Sigmoid colon (tissue), 7 donors: ENCODE data around the gene CDHR2. TPM values are rescaled to one million over a fixed set of nuclear protein-coding genes. Genes with fewer than 3 reads are reported as not detected.

Experiments used
- DNase-seq: peaks from one replicate; pipeline ENCODE4 v3.0.0-alpha.2; 2019
- H3K27ac ChIP-seq, 4 donors: fragments of 200-600 bp; sonication (generic); one replicate each; pipeline ENCODE4 v1.5.1; 2016 to 2019; ENCODE audit warnings: mild to moderate bottlenecking in 1 of 4
- H3K27me3 ChIP-seq, 3 donors: fragments of 200-600 bp; sonication (generic); one replicate each; pipeline ENCODE4 v1.5.1; 2019; ENCODE audit warnings: mild to moderate bottlenecking in 1 of 3
- H3K36me3 ChIP-seq, 4 donors: fragments of 200-600 bp; sonication (generic); one replicate each; pipeline ENCODE4 v1.5.1; 2016 to 2019
- H3K4me1 ChIP-seq, 4 donors: fragments of 200-600 bp; sonication (generic); one replicate each; pipeline ENCODE4 v1.5.1; 2017 to 2019
- H3K4me3 ChIP-seq, 4 donors: fragments of 200-600 bp; sonication (generic); one replicate each; pipeline ENCODE4 v1.5.1; 2017 to 2019; ENCODE audit warnings: mild to moderate bottlenecking in 2 of 4, moderate library complexity in 1 of 4
- H3K9me3 ChIP-seq, 4 donors: fragments of 200-600 bp in 3 of 4; sonication (generic) in 3 of 4; one replicate each; pipeline versions ENCODE4 v1.5.1 to v1.6.1; 2013 to 2019
- CTCF ChIP-seq, 4 experiments: fragments of 450-650 bp in 3 of 4; fragments of 200-600 bp in 1 of 4; IDR thresholded peaks; one replicate each; pipeline ENCODE4 v1.5.1; 2016 to 2019; ENCODE audit warnings: antibody characterized with exemption in 4 of 4, mild to moderate bottlenecking in 3 of 4, moderate library complexity in 2 of 4
- EP300 ChIP-seq, 4 donors: sonication (generic); formaldehyde crosslinking; IDR thresholded peaks; one replicate each; pipeline ENCODE4 v1.6.1; 2017; ENCODE audit warnings: antibody characterized with exemption in 4 of 4
- POLR2A ChIP-seq, 2 donors: fragments of 450-650 bp; IDR thresholded peaks; one replicate each; pipeline ENCODE4 v1.6.1; 2016; ENCODE audit warnings: antibody characterized with exemption in 2 of 2, mild to moderate bottlenecking in 2 of 2, moderate library complexity in 2 of 2
- WGBS, 2 donors: extraction: QIAGEN DNeasy Blood & Tissue Kit; methylation state at CpG; one replicate each; pipeline ENCODE4 v1.1.7; 2013; 5-methylcytosine and 5-hydroxymethylcytosine counted together
- intact Hi-C: fragments of 100-400 bp; cut with DNase I; formaldehyde crosslinking; loops from one replicate; pipeline ENCODE4 v1.15.1; 2023
- polyA plus RNA-seq, 3 donors: library from polyadenylated mRNA; stranded (reverse); fragments of 200-250 nt; gene quantifications; one replicate each; pipeline ENCODE4 v1.2.3, GENCODE V29; 2013
- total RNA-seq, 4 donors: library from RNA; depleted of rRNA; stranded (reverse); fragments of >200 nt; gene quantifications; one replicate each; pipeline ENCODE4 v1.1.0, GENCODE V29; 2016
- donor health status: healthy with polysubstance abuse.
- donor health status: Bipolar disorder and iron deficiency.
- donor health status: healthy.

CDHR2 gene
- total and polyA plus RNA-seq, 7 donors = 0.71 to 57.9 (median 9.6) TPM; not detected in 2

DNA sequence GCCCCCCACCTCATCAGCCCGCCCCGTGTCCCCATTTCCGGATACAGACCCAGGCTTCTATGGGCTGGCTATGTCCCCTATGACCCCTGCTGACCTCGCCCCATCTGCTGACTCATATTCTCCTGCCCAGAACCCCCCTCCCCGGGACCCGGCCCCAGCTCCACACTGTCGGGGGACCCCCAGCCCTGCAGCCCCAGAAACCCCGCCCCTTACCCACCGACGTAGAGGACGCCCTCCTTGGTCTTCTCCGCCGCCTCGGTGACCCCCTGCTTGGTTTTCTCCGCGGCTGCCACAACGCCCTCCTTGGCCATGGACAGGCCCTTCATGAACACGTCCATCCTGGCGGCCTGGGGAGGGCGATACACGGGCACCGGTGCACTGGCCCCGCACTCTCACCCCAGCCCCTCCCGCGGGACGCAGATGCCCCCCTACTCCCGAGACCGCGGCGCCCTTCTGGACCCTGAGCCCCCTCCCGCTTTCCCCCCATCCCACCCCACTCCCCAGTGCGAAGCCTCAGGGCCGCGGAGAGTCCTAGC is 80.2 kb downstream of the CDHR2 start:
- 9 to 13% methylated on average over 34 of the region's 34 CpGs for WGBS, 2 donors
- intact Hi-C loops = no loop called here
- no peak for TF ChIP-seq POLR2A (IDR thresholded peaks at IDR 0.05)
- TF ChIP-seq CTCF (IDR thresholded peaks at IDR 0.05) = no peak
- no peak for DNase-seq
- H3K9me3 ChIP-seq = no peaks in the 10 kb centered on the region
- no peaks in the 10 kb centered on the region for H3K36me3 ChIP-seq
- H3K4me3 ChIP-seq = no peak overlapping the region
- no peak overlapping the region for H3K27ac ChIP-seq
- H3K4me1 ChIP-seq = peaks cover 0 to 17% (median 15%) of the 10 kb centered on the region in 4 donors
- peaks cover 32 to 87% (median 55%) of the 10 kb centered on the region in 3 donors for H3K27me3 ChIP-seq

- intact Hi-C loops = no loop called here
Observed at GRCh38 chr5:176629853-176630680, 80.9 kb downstream of the CDHR2 start, which contains the start of the genes EIF4E1B and SNCB. Gene EIF4E1B (plus strand): TSS chr5:176630675. CDS start chr5:176642788, 12,113 bp downstream. Gene SNCB (minus strand): TSS chr5:176630534. CDS start chr5:176629654, 880 bp downstream.

DNA sequence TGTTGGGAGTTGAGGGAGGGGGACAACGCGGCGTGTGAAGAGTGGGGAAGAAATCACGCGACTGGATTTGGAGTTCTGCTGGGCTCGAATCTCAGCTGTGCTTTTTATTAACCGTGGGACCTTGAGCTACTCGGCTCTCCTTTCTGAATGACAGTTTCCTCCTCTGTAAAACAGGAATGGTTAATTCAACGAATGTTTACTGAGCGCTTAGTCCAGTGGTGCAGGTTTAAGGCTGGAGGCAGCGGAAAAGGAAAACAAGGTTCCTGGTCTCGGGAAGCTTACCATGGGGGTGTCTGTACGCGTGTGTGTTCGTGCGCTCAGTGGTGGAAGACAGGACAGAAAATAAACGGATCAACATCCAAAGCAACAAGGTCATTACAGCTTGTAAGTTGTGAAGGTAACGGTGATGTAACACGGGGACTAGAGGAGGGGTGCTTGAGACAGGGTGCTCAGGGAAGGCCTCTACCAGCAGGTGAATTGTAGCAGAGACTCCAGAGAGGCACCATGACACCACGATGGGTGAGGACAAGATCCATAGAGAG is 81.6 kb downstream of the CDHR2 start:
- peaks cover 0 to 17% (median 15%) of the 10 kb centered on the region in 4 donors for H3K4me1 ChIP-seq
- intact Hi-C loops = no loop called here
- DNase-seq = no peak

More at GRCh38 chr5:176629853-176630680, 80.9 kb downstream of the CDHR2 start, which contains the start of the genes EIF4E1B and SNCB:
- no peak for DNase-seq
- H3K27ac ChIP-seq = no peak within 1 kb of the TSS
- WGBS, 2 donors = 1 to 2% methylated on average over 94 of the region's 94 CpGs
- H3K27me3 ChIP-seq = peaks cover 32 to 80% (median 51%) of the 10 kb centered on the region in 3 donors
- peak within 1 kb of the TSS in 3 of 4 donors; percentile 21 to 46 (median 42) for H3K4me3 ChIP-seq
- no peaks in the 10 kb centered on the region for H3K9me3 ChIP-seq
- H3K4me1 ChIP-seq = peaks cover 0 to 17% (median 15%) of the 10 kb centered on the region in 4 donors
- TF ChIP-seq POLR2A (IDR thresholded peaks at IDR 0.05) (no peak), CTCF (IDR thresholded peaks at IDR 0.05) (no peak), EP300 (IDR thresholded peaks at IDR 0.05) (no peak)
- H3K36me3 ChIP-seq = no peaks in the 10 kb centered on the region

More for the DNA sequence above, 81.6 kb downstream of the CDHR2 start:
- Histone ChIP-seq H3K4me3 (peak overlapping the region in 3 of 4 donors; percentile 21 to 46 (median 42)), H3K9me3 (no peaks in the 10 kb centered on the region), H3K27ac (no peak overlapping the region), H3K36me3 (no peaks in the 10 kb centered on the region), H3K27me3 (peaks cover 32 to 74% (median 46%) of the 10 kb centered on the region in 3 donors)
- TF ChIP-seq EP300 (IDR thresholded peaks at IDR 0.05) (no peak), POLR2A (IDR thresholded peaks at IDR 0.05) (no peak), CTCF (IDR thresholded peaks at IDR 0.05) (no peak)
- WGBS, 2 donors = 5 to 7% methylated on average over 20 of the region's 20 CpGs
